ENCODE results near the gene PADI6.

Gene PADI6

GRCh38 chr1:17409391-17409811 lies 37.4 kb downstream of the PADI6 start:
- in situ Hi-C loops (cut with MboI; ENCODE audit: low pct_unique_long_range_greater_than_20kb, low sequenced_read_pairs, unreplicated experiment): no loop called here
- TF ChIP-seq, protein P1, sequence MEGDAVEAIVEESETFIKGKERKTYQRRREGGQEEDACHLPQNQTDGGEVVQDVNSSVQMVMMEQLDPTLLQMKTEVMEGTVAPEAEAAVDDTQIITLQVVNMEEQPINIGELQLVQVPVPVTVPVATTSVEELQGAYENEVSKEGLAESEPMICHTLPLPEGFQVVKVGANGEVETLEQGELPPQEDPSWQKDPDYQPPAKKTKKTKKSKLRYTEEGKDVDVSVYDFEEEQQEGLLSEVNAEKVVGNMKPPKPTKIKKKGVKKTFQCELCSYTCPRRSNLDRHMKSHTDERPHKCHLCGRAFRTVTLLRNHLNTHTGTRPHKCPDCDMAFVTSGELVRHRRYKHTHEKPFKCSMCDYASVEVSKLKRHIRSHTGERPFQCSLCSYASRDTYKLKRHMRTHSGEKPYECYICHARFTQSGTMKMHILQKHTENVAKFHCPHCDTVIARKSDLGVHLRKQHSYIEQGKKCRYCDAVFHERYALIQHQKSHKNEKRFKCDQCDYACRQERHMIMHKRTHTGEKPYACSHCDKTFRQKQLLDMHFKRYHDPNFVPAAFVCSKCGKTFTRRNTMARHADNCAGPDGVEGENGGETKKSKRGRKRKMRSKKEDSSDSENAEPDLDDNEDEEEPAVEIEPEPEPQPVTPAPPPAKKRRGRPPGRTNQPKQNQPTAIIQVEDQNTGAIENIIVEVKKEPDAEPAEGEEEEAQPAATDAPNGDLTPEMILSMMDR (IDR thresholded peaks at IDR 0.05; ENCODE audit: extremely low read depth, insufficient read depth, missing control alignments): no peak
- DNase-seq (ENCODE audit: low spot score): no peak

DNA sequence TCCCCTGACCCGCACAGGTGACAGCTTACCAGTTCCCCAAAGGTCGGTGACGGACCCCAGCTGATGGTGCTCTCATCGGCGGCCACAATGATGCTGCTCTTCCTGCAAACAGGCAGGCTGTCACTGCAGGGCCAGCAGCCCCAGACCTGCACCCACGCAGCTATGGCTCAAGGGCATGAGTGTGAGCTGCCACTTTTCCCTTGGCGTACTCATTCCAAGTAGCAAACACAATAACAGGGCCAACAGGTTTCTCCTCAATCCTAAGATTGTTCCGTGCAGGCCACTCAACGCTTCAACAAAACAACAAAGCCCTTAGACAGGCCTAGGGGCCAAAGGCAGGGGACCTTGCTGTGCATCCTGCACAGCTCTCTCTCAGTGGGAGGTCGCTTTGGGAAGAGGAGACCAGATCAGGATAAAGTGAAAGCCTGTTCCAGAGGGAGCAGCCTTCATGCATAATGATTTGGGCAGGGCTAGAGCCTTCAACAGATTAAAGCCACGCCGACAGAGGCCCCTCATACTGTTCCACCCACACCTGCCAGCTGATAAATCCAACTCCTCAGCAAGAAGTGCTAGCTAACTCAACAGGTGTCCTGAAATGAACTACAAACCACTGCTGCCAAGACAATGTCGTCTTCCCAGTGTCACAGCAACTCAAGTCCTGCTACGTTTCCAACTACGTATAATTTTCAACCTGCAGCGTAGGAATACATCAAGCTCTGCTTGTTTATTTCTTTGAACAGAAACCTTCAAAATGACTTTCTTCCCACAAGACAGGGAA lies 40.3 kb downstream of the PADI6 start:
- TF ChIP-seq, protein P1 (IDR thresholded peaks at IDR 0.05; ENCODE audit: extremely low read depth, insufficient read depth, missing control alignments): no peak
- in situ Hi-C loops (cut with MboI; ENCODE audit: low pct_unique_long_range_greater_than_20kb, low sequenced_read_pairs, unreplicated experiment): no loop called here
- no peak for DNase-seq (ENCODE audit: low spot score)

GRCh38 chr1:17414022-17414421 lies 42.0 kb downstream of the PADI6 start:
- DNase-seq (ENCODE audit: low spot score): no peak
- TF ChIP-seq, protein P1 (IDR thresholded peaks at IDR 0.05; ENCODE audit: extremely low read depth, insufficient read depth, missing control alignments): no peak
- in situ Hi-C loops (cut with MboI; ENCODE audit: low pct_unique_long_range_greater_than_20kb, low sequenced_read_pairs, unreplicated experiment): no loop called here

GRCh38 chr1:17416389-17416788 lies 44.4 kb downstream of the PADI6 start:
- DNase-seq (ENCODE audit: low spot score): no peak
- in situ Hi-C loops (cut with MboI; ENCODE audit: low pct_unique_long_range_greater_than_20kb, low sequenced_read_pairs, unreplicated experiment): no loop called here
- TF ChIP-seq, protein P1 (IDR thresholded peaks at IDR 0.05; ENCODE audit: extremely low read depth, insufficient read depth, missing control alignments): no peak

GRCh38 chr1:17419626-17420328 lies 47.8 kb downstream of the PADI6 start:
- DNase-seq (ENCODE audit: low spot score): peak; percentile 82
- TF ChIP-seq, protein P1 (IDR thresholded peaks at IDR 0.05; ENCODE audit: extremely low read depth, insufficient read depth, missing control alignments): peak; percentile 99
- in situ Hi-C loops (cut with MboI; ENCODE audit: low pct_unique_long_range_greater_than_20kb, low sequenced_read_pairs, unreplicated experiment): no loop called here

GRCh38 chr1:17420391-17420918 lies 48.5 kb downstream of the PADI6 start:
- in situ Hi-C loops (cut with MboI; ENCODE audit: low pct_unique_long_range_greater_than_20kb, low sequenced_read_pairs, unreplicated experiment): no loop called here
- no peak for DNase-seq (ENCODE audit: low spot score)
- TF ChIP-seq, protein P1 (IDR thresholded peaks at IDR 0.05; ENCODE audit: extremely low read depth, insufficient read depth, missing control alignments): no peak
